H1 (cell line): Measurements from ENCODE around the gene FUT6. TPM values are rescaled to one million over a fixed set of nuclear protein-coding genes. Genes with fewer than 3 reads are reported as not detected.

Experiments
- CTCF ChIA-PET: fragments of 300-600 bp; sonication (Branson Sonifier 250); formaldehyde crosslinking; loops from one replicate; lab custom pipeline; 2021; ENCODE audit not compliant: partially characterized antibody; lab: Charles Lee
- POLR2A ChIA-PET: fragments of 300-600 bp; sonication (Branson Sonifier 250); formaldehyde crosslinking; loops from one replicate; lab custom pipeline; 2021; ENCODE audit warnings: inconsistent platforms; ENCODE audit not compliant: partially characterized antibody; lab: Charles Lee
- DNase-seq, 2 experiments: peaks; one replicate each; pipeline versions ENCODE4 v3.0.0 to v3.0.0-alpha.2; 2010 to 2022; ENCODE audit warnings: low spot score in 2 of 2, low read depth in 1 of 2, mixed read lengths in 1 of 2
- FAIRE-seq: peaks from 2 replicates; lab custom pipeline; 2011; peaks lifted over from hg19 to GRCh38; lab: Jason Lieb, UNC
- H2AFZ ChIP-seq: 2 replicates; pipeline ENCODE4 v1.8.1; 2012; ENCODE audit warnings: low read length, inconsistent platforms
- H2AK5ac ChIP-seq: 2 replicates; pipeline ENCODE4 v1.6.1; 2013; ENCODE audit warnings: low read depth, low read length
- H2BK120ac ChIP-seq: replicated peaks from 2 replicates; pipeline ENCODE3; 2013; ENCODE audit warnings: low read depth, low read length, inconsistent platforms
- H2BK12ac ChIP-seq: 2 replicates; pipeline ENCODE4 v1.6.1; 2013; ENCODE audit warnings: low read depth, low read length
- H2BK15ac ChIP-seq: 2 replicates; pipeline ENCODE4 v1.6.1; 2013; ENCODE audit warnings: low read length
- H2BK20ac ChIP-seq: 2 replicates; pipeline ENCODE4 v1.6.1; 2013; ENCODE audit warnings: low read length
- H2BK5ac ChIP-seq: 2 replicates; pipeline ENCODE4 v1.6.1; 2013; ENCODE audit warnings: low read depth, low read length
- H3K14ac ChIP-seq: 2 replicates; pipeline ENCODE4 v1.6.1; 2013; ENCODE audit warnings: inconsistent platforms; ENCODE audit not compliant: insufficient read length
- H3K18ac ChIP-seq: 2 replicates; pipeline ENCODE4 v1.6.1; 2013; ENCODE audit warnings: low read length; ENCODE audit errors: extremely low read depth
- H3K23ac ChIP-seq: 2 replicates; pipeline ENCODE4 v1.6.1; 2013; ENCODE audit warnings: inconsistent platforms; ENCODE audit not compliant: insufficient read length
- H3K23me2 ChIP-seq: 2 replicates; pipeline ENCODE4 v1.6.1; 2013; ENCODE audit warnings: low read depth, low read length
- H3K27ac ChIP-seq: 2 replicates; pipeline ENCODE4 v1.6.1; 2011; ENCODE audit warnings: low read depth, low read length, inconsistent platforms
- H3K27me3 ChIP-seq, 4 experiments: replicated peaks in 1 of 4; 1 replicate in 1 of 4; 2 replicates in 3 of 4; pipeline versions ENCODE4 v1.6.1 to v1.8.1; 2011 to 2013; ENCODE audit warnings: low read length in 3 of 4, mild to moderate bottlenecking in 3 of 4, inconsistent platforms in 2 of 4, mixed read lengths in 2 of 4, moderate library complexity in 1 of 4; ENCODE audit not compliant: control insufficient read depth in 3 of 4, insufficient read depth in 3 of 4; ENCODE audit errors: extremely low read depth in 1 of 4
- H3K36me3 ChIP-seq, 4 experiments: 2 replicates each; pipeline versions ENCODE4 v1.6.1 to v1.8.1; 2011 to 2013; ENCODE audit warnings: mild to moderate bottlenecking in 4 of 4, low read length in 3 of 4, moderate library complexity in 2 of 4, control low read depth in 1 of 4, inconsistent platforms in 1 of 4; ENCODE audit not compliant: insufficient read depth in 4 of 4, control insufficient read depth in 2 of 4
- H3K4ac ChIP-seq: replicated peaks from 2 replicates; pipeline ENCODE3; 2013; ENCODE audit warnings: low read length, low read depth, mixed read lengths, inconsistent platforms; ENCODE audit not compliant: insufficient read length
- H3K4me1 ChIP-seq, 4 experiments: replicated peaks in 1 of 4; 1 replicate in 1 of 4; 2 replicates in 3 of 4; pipeline versions ENCODE4 v1.6.1 to v1.8.1; 2011 to 2013; ENCODE audit warnings: low read length in 3 of 4, inconsistent platforms in 2 of 4, mixed read lengths in 1 of 4; ENCODE audit not compliant: insufficient read depth in 4 of 4, control insufficient read depth in 3 of 4
- H3K4me2 ChIP-seq, 2 experiments: 2 replicates each; pipeline versions ENCODE4 v1.6.1 to v1.8.1; 2011 to 2013; ENCODE audit warnings: low read depth in 2 of 2, low read length in 2 of 2, control low read depth in 1 of 2, inconsistent platforms in 1 of 2, mild to moderate bottlenecking in 1 of 2; ENCODE audit not compliant: insufficient read depth in 1 of 2
- H3K4me3 ChIP-seq, 4 experiments: fragments of 200-600, 300-600 bp in 1 of 4; sonication (generic), shearing (Covaris generic), sonication (Bioruptor Twin) in 1 of 4; 2 replicates each; pipeline versions ENCODE4 v1.5.1 to v1.8.1; 2011 to 2016; ENCODE audit warnings: low read length in 4 of 4, low read depth in 3 of 4, control low read depth in 2 of 4, inconsistent platforms in 2 of 4, mild to moderate bottlenecking in 2 of 4, mixed read lengths in 1 of 4, moderate library complexity in 1 of 4; ENCODE audit not compliant: insufficient read depth in 2 of 4; ENCODE audit errors: extremely low read depth in 1 of 4
- H3K56ac ChIP-seq: replicated peaks from 2 replicates; pipeline ENCODE3; 2013; ENCODE audit warnings: low read depth, mild to moderate bottlenecking, mixed read lengths, low read length, inconsistent platforms; ENCODE audit not compliant: insufficient read length
- H3K79me1 ChIP-seq: 2 replicates; pipeline ENCODE4 v1.6.1; 2013; ENCODE audit warnings: low read depth, low read length, control low read depth
- H3K79me2 ChIP-seq, 2 experiments: 2 replicates each; pipeline versions ENCODE4 v1.6.1 to v1.8.1; 2012 to 2013; ENCODE audit warnings: low read length in 2 of 2, mild to moderate bottlenecking in 2 of 2, inconsistent platforms in 1 of 2; ENCODE audit not compliant: insufficient read depth in 2 of 2, control insufficient read depth in 1 of 2
- H3K9ac ChIP-seq, 4 experiments: replicated peaks in 1 of 4; 1 replicate in 1 of 4; 2 replicates in 3 of 4; pipeline versions ENCODE4 v1.6.1 to v1.8.1; 2011 to 2013; ENCODE audit warnings: low read depth in 3 of 4, low read length in 3 of 4, control low read depth in 2 of 4, mild to moderate bottlenecking in 2 of 4, moderate library complexity in 2 of 4, inconsistent platforms in 1 of 4; ENCODE audit errors: extremely low read depth in 1 of 4
- H3K9me3 ChIP-seq, 2 experiments: 2 replicates each; pipeline versions ENCODE4 v1.6.1 to v1.8.1; 2012 to 2013; ENCODE audit warnings: mild to moderate bottlenecking in 2 of 2, moderate library complexity in 2 of 2, control low read depth in 1 of 2, inconsistent platforms in 1 of 2, low read depth in 1 of 2, low read length in 1 of 2, mixed read lengths in 1 of 2; ENCODE audit not compliant: insufficient read depth in 2 of 2
- H4K20me1 ChIP-seq, 2 experiments: replicated peaks in 1 of 2; 2 replicates each; pipeline versions ENCODE3 to v1.8.1; 2011 to 2013; ENCODE audit warnings: inconsistent platforms in 2 of 2, low read length in 2 of 2, mild to moderate bottlenecking in 1 of 2; ENCODE audit not compliant: insufficient read depth in 2 of 2, control insufficient read depth in 1 of 2
- H4K5ac ChIP-seq: 2 replicates; pipeline ENCODE4 v1.6.1; 2013; ENCODE audit warnings: low read length, low read depth, mixed read lengths, inconsistent platforms; ENCODE audit not compliant: insufficient read length
- H4K8ac ChIP-seq: 2 replicates; pipeline ENCODE4 v1.8.0; 2013; ENCODE audit warnings: mild to moderate bottlenecking, moderate library complexity, low read length, inconsistent platforms; ENCODE audit not compliant: insufficient read depth; ENCODE audit errors: extremely low read depth
- H4K91ac ChIP-seq: replicated peaks from 2 replicates; pipeline ENCODE3; 2013; ENCODE audit warnings: low read length, mixed read lengths, inconsistent platforms; ENCODE audit not compliant: insufficient read length
- BACH1 ChIP-seq: IDR thresholded peaks from 2 replicates; pipeline ENCODE4 v1.6.1; 2012; ENCODE audit warnings: low read length, improper control_type of control experiment
- CBX5 ChIP-seq: fragments of 300-800, 300-1000 bp; sonication (generic); IDR thresholded peaks from 2 replicates; pipeline ENCODE4 v1.7.1; 2016; ENCODE audit warnings: antibody characterized with exemption, low read length, low read depth
- CHD1 ChIP-seq: IDR thresholded peaks from 2 replicates; pipeline ENCODE4 v1.6.1; 2012; ENCODE audit warnings: low read depth, low read length, improper control_type of control experiment
- CHD2 ChIP-seq: IDR thresholded peaks from 2 replicates; pipeline ENCODE4 v1.6.1; 2012; ENCODE audit warnings: low read length, improper control_type of control experiment
- EGR1 ChIP-seq: IDR thresholded peaks from 2 replicates; pipeline ENCODE4 v1.6.1; 2011; ENCODE audit warnings: low read depth, low read length, borderline replicate concordance
- GTF2F1 ChIP-seq: IDR thresholded peaks from 2 replicates; pipeline ENCODE4 v1.6.1; 2012; ENCODE audit warnings: low read depth, low read length, improper control_type of control experiment, borderline replicate concordance
- NANOG ChIP-seq: IDR thresholded peaks from 2 replicates; pipeline ENCODE4 v1.6.1; 2011; ENCODE audit warnings: low read length, low read depth, mild to moderate bottlenecking, inconsistent platforms; ENCODE audit not compliant: insufficient read depth, poor library complexity, severe bottlenecking
- POU5F1 ChIP-seq: IDR thresholded peaks from 2 replicates; pipeline ENCODE4 v1.6.1; 2011; ENCODE audit warnings: low read depth, mild to moderate bottlenecking, low read length, moderate library complexity
- SIN3A ChIP-seq, 2 experiments: IDR thresholded peaks in 1 of 2; conservative IDR thresholded peaks in 1 of 2; 2 replicates each; pipeline ENCODE4 v1.6.1; 2011 to 2012; ENCODE audit warnings: low read length in 2 of 2, improper control_type of control experiment in 1 of 2, low read depth in 1 of 2, mild to moderate bottlenecking in 1 of 2
- SIX5 ChIP-seq: IDR thresholded peaks from 2 replicates; pipeline ENCODE4 v1.6.1; 2011; ENCODE audit warnings: mild to moderate bottlenecking, low read depth, low read length
- SP1 ChIP-seq: IDR thresholded peaks from 2 replicates; pipeline ENCODE4 v1.6.1; 2011; ENCODE audit warnings: low read depth, low read length
- SUZ12 ChIP-seq: fragments of 200-600 bp; sonication (generic); IDR thresholded peaks from 2 replicates; pipeline ENCODE4 v1.6.1; 2012; ENCODE audit warnings: mild to moderate bottlenecking, inconsistent platforms, low read length, moderate library complexity, mixed read lengths
- TAF1 ChIP-seq: IDR thresholded peaks from 2 replicates; pipeline ENCODE4 v1.6.1; 2011; ENCODE audit warnings: mild to moderate bottlenecking, low read depth, low read length
- TBP ChIP-seq: IDR thresholded peaks from 2 replicates; pipeline ENCODE4 v1.6.1; 2011; ENCODE audit warnings: low read depth, low read length, improper control_type of control experiment
- ZNF274 ChIP-seq: IDR thresholded peaks from 2 replicates; pipeline ENCODE4 v1.7.0; 2012; ENCODE audit warnings: low read length, borderline replicate concordance; ENCODE audit errors: extremely low read depth
- WGBS, 2 experiments: shearing (Covaris generic) in 1 of 2; methylation state at CpG; one replicate each; pipeline versions ENCODE4 v1.1.6 to v1.1.7; 2013 to 2015; ENCODE audit warnings: low lambda C conversion rate in 2 of 2, mixed read lengths in 2 of 2, inconsistent platforms in 1 of 2, low coverage in 1 of 2, missing lambda C conversion rate in 1 of 2; ENCODE audit not compliant: insufficient replicate concordance in 2 of 2, insufficient coverage in 1 of 2, insufficient read length in 1 of 2; ENCODE audit errors: extremely low coverage in 1 of 2, missing lambda C conversion rate in 1 of 2; 5-methylcytosine and 5-hydroxymethylcytosine counted together
- polyA plus RNA-seq, 7 experiments: library from polyadenylated mRNA; depleted of rRNA in 3 of 7; stranded (reverse) in 5 of 7; unstranded in 2 of 7; fragments of >200 nt in 5 of 7; fragments of 200-250 nt in 2 of 7; gene quantifications; 1 replicate in 5 of 7; 2 replicates in 1 of 7; 4 replicates in 1 of 7; pipeline versions ENCODE4 v1.2.1 to v1.2.3, GENCODE V29; 2011 to 2013; ENCODE audit warnings: missing spikeins in 2 of 7, mixed read lengths in 2 of 7
- total RNA-seq: library from RNA; stranded (reverse); fragmentation: NEBNext Ultra II Directional; extraction: Animal tissue kit (Norgen Biotek cat#: 25700); gene quantifications from 2 replicates; pipeline ENCODE4 v1.2.1, GENCODE V29; 2021

The FUT6 gene
- total and polyA plus RNA-seq, 2 of the 8 experiments (the other 6 are each of a cell fraction or from before 2014, with no cell fraction given) = not detected

- H3K23me2 ChIP-seq = peaks cover 4% of the 10 kb centered on the region; the same call in 1 of the 2 replicates
- ChIA-PET POLR2A (interaction anchor here (0.7 to 2.5 kb wide), 3 partner anchors 14 to 213 kb away, joined by 3 to 6 read pairs (median 4); no protein-coding TSS in a partner anchor), CTCF (interaction anchor here (0.6 to 4.5 kb wide), 8 partner anchors 14 to 175 kb away, joined by 3 to 32 read pairs (median 4); no protein-coding TSS in a partner anchor)
- peaks cover 0 to 4% (median 0%) of the 10 kb centered on the region in 4 experiments; a peak in 1 of 7 replicates for H3K27me3 ChIP-seq
- no peak overlapping the region for H2BK12ac ChIP-seq
- no peak overlapping the region for H2AFZ ChIP-seq
- no peak overlapping the region for H3K4me3 ChIP-seq
- H3K4ac ChIP-seq = no peak overlapping the region
- no peaks in the 10 kb centered on the region; a peak in 1 of 4 replicates for H3K79me2 ChIP-seq
- H2AK5ac ChIP-seq = no peak overlapping the region
- H4K5ac ChIP-seq = no peak overlapping the region
- DNase-seq (no peak), FAIRE-seq (no peak)
- no peak overlapping the region for H3K9ac ChIP-seq
- H3K4me1 ChIP-seq = peaks cover 0 to 7% (median 4%) of the 10 kb centered on the region in 4 experiments; a peak in 4 of 7 replicates
- H3K27ac ChIP-seq = no peak overlapping the region
- H3K56ac ChIP-seq = no peak overlapping the region
- H3K14ac ChIP-seq = no peak overlapping the region
- H2BK20ac ChIP-seq = no peak overlapping the region
- no peak overlapping the region for H3K18ac ChIP-seq
- H3K36me3 ChIP-seq = no peaks in the 10 kb centered on the region
- no peak overlapping the region for H2BK15ac ChIP-seq
- peaks cover 0 to 6% of the 10 kb centered on the region in 2 experiments for H4K20me1 ChIP-seq
- no peak overlapping the region for H4K8ac ChIP-seq
- H3K4me2 ChIP-seq = no peak overlapping the region
- H4K91ac ChIP-seq = no peak overlapping the region
- no peak overlapping the region for H3K23ac ChIP-seq
- 87% methylated on average over 8 of the region's 9 CpGs; no CpG with 5 or more reads in 1 of the 2 experiments for whole genome bisulfite sequencing, 2 experiments
- H2BK5ac ChIP-seq = no peak overlapping the region
- H2BK120ac ChIP-seq = no peak overlapping the region
- no peaks in the 10 kb centered on the region for H3K9me3 ChIP-seq
- peaks cover 4% of the 10 kb centered on the region; the same call in 1 of the 2 replicates for H3K79me1 ChIP-seq
- no peak for TF ChIP-seq BACH1
- TF ChIP-seq SUZ12 = no peak
- TF ChIP-seq GTF2F1 = no peak
- no peak for TF ChIP-seq ZNF274
- no peak for TF ChIP-seq SIN3A (conservative IDR thresholded peaks at IDR 0.05 in 1 of 2, IDR thresholded peaks at IDR 0.05 in 1 of 2; ENCODE audit: low read depth in 1 of 2, low read length in 2 of 2)
- no peak for TF ChIP-seq TBP
- TF ChIP-seq SP1 = no peak
- TF ChIP-seq SIX5 = no peak
- no peak for TF ChIP-seq TAF1
- TF ChIP-seq EGR1 = no peak
- TF ChIP-seq CHD1 = no peak
- TF ChIP-seq POU5F1 = no peak
- no peak for TF ChIP-seq CHD2
- no peak for TF ChIP-seq NANOG
- TF ChIP-seq CBX5 = no peak
These were observed 30.4 kb downstream of the FUT6 start for GRCh38 chr19:5809053-5809452.
